ENCODE data around the gene TDRKH.

GRCh38 chr1:151798571-151798970, 8.3 kb upstream of the TDRKH start:
- TF ChIP-seq CTCF (IDR thresholded peaks at IDR 0.05 in 2 of 3, conservative IDR thresholded peaks at IDR 0.05 in 1 of 3; ENCODE audit: borderline replicate concordance in 1 of 3, insufficient read depth in 1 of 3, low read depth in 2 of 3, low read length in 2 of 3): no peak
- TF ChIP-seq RAD21 (IDR thresholded peaks at IDR 0.05; ENCODE audit: low read depth): no peak

All from HCT116 (cell line).